Measurements from ENCODE around the gene SPATA13. TPM values are rescaled to one million over a fixed set of nuclear protein-coding genes. Genes with fewer than 3 reads are reported as not detected.

SPATA13 gene
- total RNA-seq, 1 donor from 2014 or later: 11.4 TPM

DNA sequence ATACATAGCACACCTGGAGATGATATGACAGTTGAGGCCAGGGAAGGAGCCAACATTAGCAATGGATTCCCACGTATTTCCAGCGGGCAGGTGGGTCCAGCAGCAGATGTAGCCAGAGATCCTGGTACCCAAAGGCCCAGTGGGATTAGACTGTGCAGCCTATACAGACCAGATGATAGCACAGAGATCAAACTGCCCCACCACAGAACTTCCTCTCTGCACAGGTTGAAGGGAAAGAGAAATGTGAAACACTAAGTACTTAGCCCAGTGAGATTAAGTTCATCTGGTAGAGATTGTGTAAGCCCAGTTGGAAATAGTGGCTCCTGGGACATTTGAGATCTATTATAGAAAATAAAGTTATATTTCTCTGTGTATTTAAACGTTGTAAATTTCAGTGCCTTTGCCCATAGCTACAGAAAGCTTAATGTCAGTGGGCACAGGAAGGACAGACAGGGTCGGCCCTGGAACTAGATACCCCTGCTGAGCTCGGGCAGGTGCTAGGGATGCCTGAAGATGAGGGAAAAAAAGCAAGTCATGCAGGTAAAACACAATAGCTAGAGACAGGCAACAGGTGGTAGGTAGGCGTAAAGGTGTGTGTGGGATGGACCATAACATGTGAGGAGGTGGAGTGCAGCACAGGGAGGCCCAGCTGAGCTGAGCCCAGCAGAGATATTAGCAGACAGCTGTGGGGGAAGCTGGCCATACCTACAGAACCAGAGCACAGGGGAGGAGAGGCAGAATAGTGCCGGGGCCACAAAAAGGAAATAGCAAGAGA is 27.3 kb upstream of the SPATA13 start:
- H3K36me3 Mint-ChIP-seq (ENCODE audit: low read depth, unreplicated experiment): peaks cover 3% of the 10 kb centered on the region
- peaks cover 3% of the 10 kb centered on the region for H3K27me3 Mint-ChIP-seq (ENCODE audit: unreplicated experiment)
- H3K4me1 Mint-ChIP-seq (ENCODE audit: unreplicated experiment): peaks cover 4% of the 10 kb centered on the region
- H3K9me3 Mint-ChIP-seq (ENCODE audit: unreplicated experiment): no peaks in the 10 kb centered on the region
- no peak for DNase-seq (ENCODE audit: low spot score)
- H3K4me3 Mint-ChIP-seq (ENCODE audit: unreplicated experiment): no peak overlapping the region
- H3K27ac Mint-ChIP-seq (ENCODE audit: unreplicated experiment): no peak overlapping the region
- TF ChIP-seq, protein P1, sequence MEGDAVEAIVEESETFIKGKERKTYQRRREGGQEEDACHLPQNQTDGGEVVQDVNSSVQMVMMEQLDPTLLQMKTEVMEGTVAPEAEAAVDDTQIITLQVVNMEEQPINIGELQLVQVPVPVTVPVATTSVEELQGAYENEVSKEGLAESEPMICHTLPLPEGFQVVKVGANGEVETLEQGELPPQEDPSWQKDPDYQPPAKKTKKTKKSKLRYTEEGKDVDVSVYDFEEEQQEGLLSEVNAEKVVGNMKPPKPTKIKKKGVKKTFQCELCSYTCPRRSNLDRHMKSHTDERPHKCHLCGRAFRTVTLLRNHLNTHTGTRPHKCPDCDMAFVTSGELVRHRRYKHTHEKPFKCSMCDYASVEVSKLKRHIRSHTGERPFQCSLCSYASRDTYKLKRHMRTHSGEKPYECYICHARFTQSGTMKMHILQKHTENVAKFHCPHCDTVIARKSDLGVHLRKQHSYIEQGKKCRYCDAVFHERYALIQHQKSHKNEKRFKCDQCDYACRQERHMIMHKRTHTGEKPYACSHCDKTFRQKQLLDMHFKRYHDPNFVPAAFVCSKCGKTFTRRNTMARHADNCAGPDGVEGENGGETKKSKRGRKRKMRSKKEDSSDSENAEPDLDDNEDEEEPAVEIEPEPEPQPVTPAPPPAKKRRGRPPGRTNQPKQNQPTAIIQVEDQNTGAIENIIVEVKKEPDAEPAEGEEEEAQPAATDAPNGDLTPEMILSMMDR (IDR thresholded peaks at IDR 0.05; ENCODE audit: unreplicated experiment): no peak

DNA sequence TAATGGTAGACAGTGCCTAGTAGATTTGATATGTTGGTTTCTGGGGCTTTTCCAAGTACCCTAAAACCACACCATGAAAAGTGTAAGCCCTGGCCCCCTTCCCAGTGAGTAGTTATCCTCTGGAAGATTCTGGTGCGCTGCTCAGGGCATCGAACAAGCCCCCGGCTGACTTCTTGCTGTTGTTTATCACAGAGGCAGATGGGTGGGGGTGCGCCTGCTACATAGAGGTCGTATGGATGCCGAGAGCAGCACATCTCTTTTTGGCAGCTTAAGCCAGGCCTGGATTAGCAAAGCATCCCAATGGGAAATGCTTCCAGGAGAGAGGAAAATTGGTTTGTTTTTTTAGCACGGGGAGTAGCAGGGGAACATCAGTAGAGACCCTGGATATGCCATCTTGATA is 26.3 kb upstream of the SPATA13 start:
- H3K36me3 Mint-ChIP-seq (ENCODE audit: low read depth, unreplicated experiment): peaks cover 3% of the 10 kb centered on the region
- H3K4me3 Mint-ChIP-seq (ENCODE audit: unreplicated experiment): no peak overlapping the region
- no peaks in the 10 kb centered on the region for H3K9me3 Mint-ChIP-seq (ENCODE audit: unreplicated experiment)
- H3K4me1 Mint-ChIP-seq (ENCODE audit: unreplicated experiment): peaks cover 4% of the 10 kb centered on the region
- DNase-seq (ENCODE audit: low spot score): no peak
- TF ChIP-seq, protein P1 (IDR thresholded peaks at IDR 0.05; ENCODE audit: unreplicated experiment): no peak
- no peak overlapping the region for H3K27ac Mint-ChIP-seq (ENCODE audit: unreplicated experiment)
- no peaks in the 10 kb centered on the region for H3K27me3 Mint-ChIP-seq (ENCODE audit: unreplicated experiment)

DNA sequence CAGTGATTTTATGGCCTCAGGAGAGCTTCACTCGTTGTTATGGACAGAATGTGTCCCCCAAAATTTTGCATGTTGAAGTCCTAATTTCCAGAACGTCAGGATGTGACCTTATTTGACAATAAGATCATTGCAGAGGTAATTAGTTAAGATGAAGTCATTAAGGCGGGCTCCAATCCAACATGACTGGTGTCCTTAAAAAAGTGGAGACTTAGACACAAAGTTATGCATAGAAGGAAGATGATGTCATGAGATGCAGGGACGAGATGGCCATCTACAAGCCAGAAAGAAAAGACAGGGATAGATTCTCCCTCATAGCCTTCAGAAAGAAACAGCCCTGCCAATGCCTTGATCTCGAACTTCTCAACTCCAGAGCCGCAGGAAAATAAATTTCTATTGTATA is 25.8 kb upstream of the SPATA13 start:
- no peak for DNase-seq (ENCODE audit: low spot score)
- H3K4me3 Mint-ChIP-seq (ENCODE audit: unreplicated experiment): no peak overlapping the region
- peaks cover 4% of the 10 kb centered on the region for H3K4me1 Mint-ChIP-seq (ENCODE audit: unreplicated experiment)
- TF ChIP-seq, protein P1 (IDR thresholded peaks at IDR 0.05; ENCODE audit: unreplicated experiment): no peak
- peaks cover 3% of the 10 kb centered on the region for H3K36me3 Mint-ChIP-seq (ENCODE audit: low read depth, unreplicated experiment)
- no peak overlapping the region for H3K27ac Mint-ChIP-seq (ENCODE audit: unreplicated experiment)
- no peaks in the 10 kb centered on the region for H3K27me3 Mint-ChIP-seq (ENCODE audit: unreplicated experiment)
- H3K9me3 Mint-ChIP-seq (ENCODE audit: unreplicated experiment): no peaks in the 10 kb centered on the region

DNA sequence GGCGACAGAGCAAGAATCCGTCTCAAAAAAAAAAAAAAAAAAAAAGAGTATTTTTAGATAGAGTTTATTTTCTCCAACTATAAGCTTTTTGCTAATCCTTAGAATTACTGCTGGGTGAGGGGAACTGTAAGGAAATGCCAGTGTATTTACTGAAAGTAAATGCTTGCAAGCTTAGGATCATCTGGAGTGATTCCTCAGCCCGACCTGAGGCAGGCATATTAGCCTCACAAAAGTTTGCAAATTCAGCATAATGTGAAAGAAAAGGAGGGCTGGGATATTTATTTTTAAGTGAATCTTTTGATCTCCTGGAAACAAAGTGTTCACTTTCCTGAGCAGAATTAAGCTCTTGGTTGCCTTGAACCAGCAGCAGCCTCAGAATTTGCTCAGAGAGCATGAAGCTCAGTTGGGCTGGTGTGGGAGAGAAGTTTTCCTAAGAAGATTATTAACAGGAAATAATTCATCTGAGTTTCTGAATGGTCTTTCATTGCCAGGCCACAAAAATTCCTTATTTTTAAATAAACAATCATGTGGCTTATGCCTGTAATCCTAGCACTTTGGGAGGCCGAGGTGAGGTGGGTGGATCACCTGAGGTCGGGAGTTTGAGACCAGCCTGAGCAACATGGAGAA is 24.7 kb upstream of the SPATA13 start:
- DNase-seq (ENCODE audit: low spot score): no peak
- Mint-ChIP-seq H3K4me1 (ENCODE audit: unreplicated experiment) (peaks cover 4% of the 10 kb centered on the region), H3K27ac (ENCODE audit: unreplicated experiment) (no peak overlapping the region), H3K36me3 (ENCODE audit: low read depth, unreplicated experiment) (peaks cover 3% of the 10 kb centered on the region), H3K9me3 (ENCODE audit: unreplicated experiment) (no peaks in the 10 kb centered on the region), H3K4me3 (ENCODE audit: unreplicated experiment) (no peak overlapping the region), H3K27me3 (ENCODE audit: unreplicated experiment) (no peaks in the 10 kb centered on the region)
- TF ChIP-seq, protein P1 (IDR thresholded peaks at IDR 0.05; ENCODE audit: unreplicated experiment): no peak

DNA sequence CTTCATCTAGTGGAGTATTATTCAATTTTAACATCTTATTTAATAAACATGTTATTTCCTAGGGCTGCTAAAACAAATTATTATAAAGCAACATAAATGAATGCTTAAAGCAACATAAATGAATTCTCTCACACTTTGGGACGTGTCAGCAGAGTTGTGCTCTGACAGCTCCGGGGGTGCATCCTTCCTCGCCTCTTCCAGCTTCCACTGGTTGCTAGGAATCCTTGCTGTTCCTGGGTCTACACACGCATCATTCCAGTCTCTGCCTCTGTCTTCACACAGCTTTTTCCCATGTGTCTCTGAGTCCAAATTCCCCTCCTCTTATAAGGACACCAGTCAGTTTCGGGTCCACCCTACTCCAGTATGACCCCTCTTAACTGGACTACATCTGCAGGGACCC is 21.6 kb upstream of the SPATA13 start:
- no peak for DNase-seq (ENCODE audit: low spot score)
- peak overlapping the region; percentile 42 for H3K27ac Mint-ChIP-seq (ENCODE audit: unreplicated experiment)
- no peaks in the 10 kb centered on the region for H3K36me3 Mint-ChIP-seq (ENCODE audit: low read depth, unreplicated experiment)
- TF ChIP-seq, protein P1 (IDR thresholded peaks at IDR 0.05; ENCODE audit: unreplicated experiment): no peak
- peaks cover 23% of the 10 kb centered on the region for H3K4me1 Mint-ChIP-seq (ENCODE audit: unreplicated experiment)
- H3K9me3 Mint-ChIP-seq (ENCODE audit: unreplicated experiment): no peaks in the 10 kb centered on the region
- H3K4me3 Mint-ChIP-seq (ENCODE audit: unreplicated experiment): no peak overlapping the region
- no peaks in the 10 kb centered on the region for H3K27me3 Mint-ChIP-seq (ENCODE audit: unreplicated experiment)
